HL-60 (cell line): ENCODE results near the gene DYRK1B.

Experiments
- POLR2AphosphoS5 ChIP-seq: IDR thresholded peaks from 2 replicates; pipeline ENCODE4 v1.6.1; 2012; ENCODE audit warnings: low read depth
- TF ChIP-seq, protein P1 (sequence below): IDR thresholded peaks from one replicate; pipeline ENCODE4 v1.5.1; 2011; ENCODE audit warnings: low read length, control low read depth, inconsistent platforms; ENCODE audit not compliant: insufficient read depth

DNA sequence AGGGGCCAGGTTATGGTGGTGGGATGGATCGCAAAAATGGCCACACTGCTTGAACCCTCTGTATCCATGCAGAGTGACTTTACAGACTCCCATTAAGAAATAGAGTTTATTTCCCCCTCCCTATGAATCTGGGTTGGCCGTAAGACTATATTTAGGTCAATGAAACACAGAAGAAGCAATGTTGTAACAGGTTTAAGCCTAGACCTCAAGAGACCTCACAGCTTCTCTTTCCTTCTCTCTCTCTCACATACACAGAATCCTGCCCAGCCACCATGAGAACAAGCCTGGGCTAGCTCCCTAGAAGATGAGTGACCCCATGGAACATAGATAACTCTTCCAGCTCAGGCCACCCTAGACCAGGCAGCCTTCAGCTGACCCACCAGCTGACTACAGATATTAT, 33.2 kb upstream of the DYRK1B start:
- TF ChIP-seq, protein P1, sequence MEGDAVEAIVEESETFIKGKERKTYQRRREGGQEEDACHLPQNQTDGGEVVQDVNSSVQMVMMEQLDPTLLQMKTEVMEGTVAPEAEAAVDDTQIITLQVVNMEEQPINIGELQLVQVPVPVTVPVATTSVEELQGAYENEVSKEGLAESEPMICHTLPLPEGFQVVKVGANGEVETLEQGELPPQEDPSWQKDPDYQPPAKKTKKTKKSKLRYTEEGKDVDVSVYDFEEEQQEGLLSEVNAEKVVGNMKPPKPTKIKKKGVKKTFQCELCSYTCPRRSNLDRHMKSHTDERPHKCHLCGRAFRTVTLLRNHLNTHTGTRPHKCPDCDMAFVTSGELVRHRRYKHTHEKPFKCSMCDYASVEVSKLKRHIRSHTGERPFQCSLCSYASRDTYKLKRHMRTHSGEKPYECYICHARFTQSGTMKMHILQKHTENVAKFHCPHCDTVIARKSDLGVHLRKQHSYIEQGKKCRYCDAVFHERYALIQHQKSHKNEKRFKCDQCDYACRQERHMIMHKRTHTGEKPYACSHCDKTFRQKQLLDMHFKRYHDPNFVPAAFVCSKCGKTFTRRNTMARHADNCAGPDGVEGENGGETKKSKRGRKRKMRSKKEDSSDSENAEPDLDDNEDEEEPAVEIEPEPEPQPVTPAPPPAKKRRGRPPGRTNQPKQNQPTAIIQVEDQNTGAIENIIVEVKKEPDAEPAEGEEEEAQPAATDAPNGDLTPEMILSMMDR = no peak
- TF ChIP-seq POLR2AphosphoS5 = no peak
